Activated CD8-positive, alpha-beta T cell treated with anti-CD3 and anti-CD28 coated beads, Interleukin-2, amount 10 ng/mL, durations not matched to agents 7 days and 5 days (primary cell): ENCODE data around the gene COL1A2. TPM values are rescaled to one million over a fixed set of nuclear protein-coding genes. Genes with fewer than 3 reads are reported as not detected.

Source experiments
- ATAC-seq: fragments of 150-1000 bp; cut with Tn5 transposase; one replicate; pipeline ENCODE4 v1.10.0; 2021; ENCODE audit warnings: moderate library complexity
- CTCF ChIA-PET: fragments of 350-600 bp; sonication (Branson Sonifier 250); formaldehyde crosslinking; loops from one replicate; lab custom pipeline; 2021; ENCODE audit warnings: antibody characterized with exemption; lab: Charles Lee
- POLR2A ChIA-PET: fragments of 350-600 bp; sonication (Branson Sonifier 250); formaldehyde crosslinking; loops from one replicate; lab custom pipeline; 2021; ENCODE audit warnings: antibody characterized with exemption; lab: Charles Lee
- DNase-seq: peaks from one replicate; pipeline ENCODE4 v3.0.0-alpha.2; 2020
- H3K27ac Mint-ChIP-seq: one replicate; pipeline ENCODE4 v1.8.0; 2021; ENCODE audit warnings: mild to moderate bottlenecking, mixed read lengths
- H3K27me3 Mint-ChIP-seq: one replicate; pipeline ENCODE4 v1.8.0; 2021; ENCODE audit warnings: low read depth, mixed read lengths
- H3K36me3 Mint-ChIP-seq: one replicate; pipeline ENCODE4 v1.8.0; 2021; ENCODE audit warnings: low read depth, mixed read lengths
- H3K4me1 Mint-ChIP-seq: one replicate; pipeline ENCODE4 v1.8.0; 2021; ENCODE audit warnings: low read depth, mixed read lengths
- H3K4me3 Mint-ChIP-seq: one replicate; pipeline ENCODE4 v1.8.0; 2021; ENCODE audit warnings: mild to moderate bottlenecking, mixed read lengths
- H3K9me3 Mint-ChIP-seq: one replicate; pipeline ENCODE4 v1.8.0; 2022; ENCODE audit warnings: mixed read lengths; ENCODE audit not compliant: insufficient read depth
- total RNA-seq, 2 experiments: library from RNA; stranded (reverse); gene quantifications; one replicate each; pipeline ENCODE4 v1.2.3, GENCODE V29; 2021

Gene COL1A2
- total RNA-seq, 2 experiments from 2014 or later: 0.16 to 0.21 TPM

- ChIA-PET CTCF (no interaction called here), POLR2A (no interaction called here)
- Mint-ChIP-seq H3K36me3 (no peaks in the 10 kb centered on the region), H3K27ac (no peak overlapping the region), H3K27me3 (peaks cover 9% of the 10 kb centered on the region), H3K4me1 (no peaks in the 10 kb centered on the region), H3K4me3 (no peak overlapping the region), H3K9me3 (no peaks in the 10 kb centered on the region)
- ATAC-seq: no peak
- DNase-seq: no peak
Measured at GRCh38 chr7:94471604-94472003, 76.9 kb downstream of the COL1A2 start.

GRCh38 chr7:94472608-94473007, 77.9 kb downstream of the COL1A2 start:
- CTCF ChIA-PET: no interaction called here
- H3K9me3 Mint-ChIP-seq: no peaks in the 10 kb centered on the region
- POLR2A ChIA-PET: no interaction called here
- no peak overlapping the region for H3K27ac Mint-ChIP-seq
- no peak overlapping the region for H3K4me3 Mint-ChIP-seq
- H3K4me1 Mint-ChIP-seq: no peaks in the 10 kb centered on the region
- H3K27me3 Mint-ChIP-seq: peaks cover 9% of the 10 kb centered on the region
- DNase-seq (no peak), ATAC-seq (no peak)
- no peaks in the 10 kb centered on the region for H3K36me3 Mint-ChIP-seq

GRCh38 chr7:94476251-94476840, 81.7 kb downstream of the COL1A2 start:
- CTCF ChIA-PET: no interaction called here
- ATAC-seq (no peak), DNase-seq (no peak)
- Mint-ChIP-seq H3K4me1 (no peaks in the 10 kb centered on the region), H3K9me3 (no peaks in the 10 kb centered on the region), H3K4me3 (no peak overlapping the region), H3K27ac (no peak overlapping the region), H3K27me3 (peaks cover 9% of the 10 kb centered on the region), H3K36me3 (no peaks in the 10 kb centered on the region)
- POLR2A ChIA-PET: no interaction called here

- ChIA-PET POLR2A (no interaction called here), CTCF (no interaction called here)
- H3K9me3 Mint-ChIP-seq: no peaks in the 10 kb centered on the region
- peaks cover 9% of the 10 kb centered on the region for H3K27me3 Mint-ChIP-seq
- H3K36me3 Mint-ChIP-seq: no peaks in the 10 kb centered on the region
- H3K4me3 Mint-ChIP-seq: no peak overlapping the region
- H3K27ac Mint-ChIP-seq: no peak overlapping the region
- H3K4me1 Mint-ChIP-seq: no peaks in the 10 kb centered on the region
- no peak for DNase-seq
- no peak for ATAC-seq
Measured at GRCh38 chr7:94477878-94478277, 83.2 kb downstream of the COL1A2 start.

- H3K27me3 Mint-ChIP-seq: peaks cover 9% of the 10 kb centered on the region
- H3K9me3 Mint-ChIP-seq: no peaks in the 10 kb centered on the region
- CTCF ChIA-PET: no interaction called here
- no peaks in the 10 kb centered on the region for H3K36me3 Mint-ChIP-seq
- no peaks in the 10 kb centered on the region for H3K4me1 Mint-ChIP-seq
- POLR2A ChIA-PET: no interaction called here
- no peak overlapping the region for H3K4me3 Mint-ChIP-seq
- DNase-seq (no peak), ATAC-seq (no peak)
- H3K27ac Mint-ChIP-seq: no peak overlapping the region
Measured at GRCh38 chr7:94478648-94479214, 84.0 kb downstream of the COL1A2 start.

Other genes with a start within 250 kb of the COL1A2 start
- gene CASD1, start 114.9 kb downstream of the COL1A2 start, total RNA-seq: 10 to 100 TPM; 10.6 to 13.8 TPM